ENCODE results near the gene FIG4. TPM values are rescaled to one million over a fixed set of nuclear protein-coding genes. Genes with fewer than 3 reads are reported as not detected.
"Not testable (repeated sequence)": the region's sequence is repeated elsewhere in the genome, so short reads cannot be mapped to it uniquely, and the experiment has no call there.

FIG4 gene
- total and polyA plus RNA-seq, 2 experiments from 2014 or later = 8.0 to 10.9 TPM

GRCh38 chr6:109770779-109771178 is 79.7 kb downstream of the FIG4 start:
- Histone ChIP-seq H3K27ac (no peak overlapping the region), H4K20me1 (ENCODE audit: insufficient read depth, poor library complexity, severe bottlenecking) (no peaks in the 10 kb centered on the region), H3K27me3 (no peaks in the 10 kb centered on the region), H2AFZ (no peak overlapping the region), H3K9me3 (ENCODE audit: low read depth) (no peaks in the 10 kb centered on the region), H3K4me1 (ENCODE audit: insufficient read depth) (no peaks in the 10 kb centered on the region), H3K9me2 (replicated peaks; ENCODE audit: insufficient read depth) (no peaks in the 10 kb centered on the region), H3K36me3 (replicated peaks; ENCODE audit: insufficient read depth, low read depth) (no peaks in the 10 kb centered on the region), H3K4me2 (no peak overlapping the region), H3K79me2 (no peaks in the 10 kb centered on the region), H3K4me3 (no peak overlapping the region)
- DNase-seq (ENCODE audit: low spot score) = no peak
- no peak for TF ChIP-seq EZH2 (IDR thresholded peaks at IDR 0.05; ENCODE audit: borderline replicate concordance)
- no peak for TF ChIP-seq EZH2phosphoT487 (IDR thresholded peaks at IDR 0.05; ENCODE audit: low read depth, severe bottlenecking, unreplicated experiment)
- no peak for TF ChIP-seq CTCF (IDR thresholded peaks at IDR 0.05; ENCODE audit: poor library complexity)
- WGBS (ENCODE audit: low lambda C conversion rate, missing lambda C conversion rate) = 77% methylated on average over 5 of the region's 5 CpGs

GRCh38 chr6:109771939-109772755 is 81.1 kb downstream of the FIG4 start:
- H3K9me3 ChIP-seq (ENCODE audit: low read depth); H3K27me3 ChIP-seq; H3K9me2 ChIP-seq (replicated peaks; ENCODE audit: insufficient read depth); H3K4me3 ChIP-seq; H4K20me1 ChIP-seq (ENCODE audit: insufficient read depth, poor library complexity, severe bottlenecking); H3K27ac ChIP-seq; H2AFZ ChIP-seq; H3K4me2 ChIP-seq; H3K4me1 ChIP-seq (ENCODE audit: insufficient read depth); H3K36me3 ChIP-seq (replicated peaks; ENCODE audit: insufficient read depth, low read depth); H3K79me2 ChIP-seq; DNase-seq (ENCODE audit: low spot score): not testable (repeated sequence)
- 98% methylated on average over 7 of the region's 7 CpGs for WGBS (ENCODE audit: low lambda C conversion rate, missing lambda C conversion rate)

GRCh38 chr6:109772883-109773431 is 81.9 kb downstream of the FIG4 start:
- Histone ChIP-seq H3K4me2 (no peak overlapping the region), H4K20me1 (ENCODE audit: insufficient read depth, poor library complexity, severe bottlenecking) (no peaks in the 10 kb centered on the region), H3K4me3 (no peak overlapping the region), H3K27me3 (no peaks in the 10 kb centered on the region), H3K9me3 (ENCODE audit: low read depth) (no peaks in the 10 kb centered on the region), H3K9me2 (replicated peaks; ENCODE audit: insufficient read depth) (no peaks in the 10 kb centered on the region), H2AFZ (no peak overlapping the region), H3K79me2 (no peaks in the 10 kb centered on the region), H3K36me3 (replicated peaks; ENCODE audit: insufficient read depth, low read depth) (no peaks in the 10 kb centered on the region), H3K4me1 (ENCODE audit: insufficient read depth) (no peaks in the 10 kb centered on the region), H3K27ac (no peak overlapping the region)
- WGBS (ENCODE audit: low lambda C conversion rate, missing lambda C conversion rate) = 96% methylated on average over 1 of the region's 1 CpG
- no peak for TF ChIP-seq EZH2 (IDR thresholded peaks at IDR 0.05; ENCODE audit: borderline replicate concordance)
- TF ChIP-seq CTCF (IDR thresholded peaks at IDR 0.05; ENCODE audit: poor library complexity) = no peak
- no peak for TF ChIP-seq EZH2phosphoT487 (IDR thresholded peaks at IDR 0.05; ENCODE audit: low read depth, severe bottlenecking, unreplicated experiment)
- no peak for DNase-seq (ENCODE audit: low spot score)

GRCh38 chr6:109781001-109781400 is 89.9 kb downstream of the FIG4 start:
- Histone ChIP-seq H2AFZ (no peak overlapping the region), H3K4me2 (no peak overlapping the region), H3K27me3 (no peaks in the 10 kb centered on the region), H3K9me3 (ENCODE audit: low read depth) (no peaks in the 10 kb centered on the region), H4K20me1 (ENCODE audit: insufficient read depth, poor library complexity, severe bottlenecking) (no peaks in the 10 kb centered on the region), H3K4me3 (no peak overlapping the region), H3K4me1 (ENCODE audit: insufficient read depth) (no peaks in the 10 kb centered on the region), H3K9me2 (replicated peaks; ENCODE audit: insufficient read depth) (no peaks in the 10 kb centered on the region), H3K27ac (no peak overlapping the region), H3K36me3 (replicated peaks; ENCODE audit: insufficient read depth, low read depth) (no peaks in the 10 kb centered on the region), H3K79me2 (no peaks in the 10 kb centered on the region)
- TF ChIP-seq EZH2 (IDR thresholded peaks at IDR 0.05; ENCODE audit: borderline replicate concordance) (no peak), EZH2phosphoT487 (IDR thresholded peaks at IDR 0.05; ENCODE audit: low read depth, severe bottlenecking, unreplicated experiment) (no peak), CTCF (IDR thresholded peaks at IDR 0.05; ENCODE audit: poor library complexity) (no peak)
- 95% methylated on average over 1 of the region's 1 CpG for WGBS (ENCODE audit: low lambda C conversion rate, missing lambda C conversion rate)
- no peak for DNase-seq (ENCODE audit: low spot score)
